Peyer's patch (tissue), 4 donors: Measurements from ENCODE around the gene TMEM187.

Experiments
- POLR2A ChIP-seq, 2 donors: fragments of 450-650 bp; IDR thresholded peaks; one replicate each; pipeline ENCODE4 v1.5.1; 2017; ENCODE audit warnings: antibody characterized with exemption in 2 of 2, mild to moderate bottlenecking in 2 of 2, moderate library complexity in 2 of 2
- TF ChIP-seq, protein P1 (sequence below), 6 experiments: fragments of 450-650 bp in 4 of 6; fragments of 200-600 bp in 2 of 6; sonication (generic) in 1 of 6; IDR thresholded peaks; one replicate each; pipeline ENCODE4 v1.5.1; 2017 to 2019; ENCODE audit warnings: antibody characterized with exemption in 6 of 6, mild to moderate bottlenecking in 3 of 6, moderate library complexity in 1 of 6

DNA sequence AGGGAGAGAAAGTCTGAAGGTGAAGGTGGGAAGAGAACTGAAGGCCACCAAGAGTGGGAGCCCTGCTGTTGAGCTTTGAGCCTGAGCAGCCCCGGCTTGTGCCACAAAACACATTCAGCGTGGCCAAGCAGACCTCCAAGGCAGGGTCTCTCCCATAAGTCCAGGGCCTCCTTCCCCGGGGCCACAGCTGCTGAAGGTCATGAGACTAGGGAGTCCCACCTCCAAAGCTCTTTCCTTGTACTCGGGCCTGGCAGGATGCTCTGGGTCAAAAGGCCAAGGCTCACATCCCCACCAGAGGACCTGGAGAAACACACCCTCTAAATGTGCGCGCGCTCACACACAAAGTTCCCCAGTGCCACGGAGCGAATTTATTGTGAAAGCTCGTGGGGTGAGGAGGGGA is 43.0 kb upstream of the TMEM187 start:
- TF ChIP-seq, protein P1, sequence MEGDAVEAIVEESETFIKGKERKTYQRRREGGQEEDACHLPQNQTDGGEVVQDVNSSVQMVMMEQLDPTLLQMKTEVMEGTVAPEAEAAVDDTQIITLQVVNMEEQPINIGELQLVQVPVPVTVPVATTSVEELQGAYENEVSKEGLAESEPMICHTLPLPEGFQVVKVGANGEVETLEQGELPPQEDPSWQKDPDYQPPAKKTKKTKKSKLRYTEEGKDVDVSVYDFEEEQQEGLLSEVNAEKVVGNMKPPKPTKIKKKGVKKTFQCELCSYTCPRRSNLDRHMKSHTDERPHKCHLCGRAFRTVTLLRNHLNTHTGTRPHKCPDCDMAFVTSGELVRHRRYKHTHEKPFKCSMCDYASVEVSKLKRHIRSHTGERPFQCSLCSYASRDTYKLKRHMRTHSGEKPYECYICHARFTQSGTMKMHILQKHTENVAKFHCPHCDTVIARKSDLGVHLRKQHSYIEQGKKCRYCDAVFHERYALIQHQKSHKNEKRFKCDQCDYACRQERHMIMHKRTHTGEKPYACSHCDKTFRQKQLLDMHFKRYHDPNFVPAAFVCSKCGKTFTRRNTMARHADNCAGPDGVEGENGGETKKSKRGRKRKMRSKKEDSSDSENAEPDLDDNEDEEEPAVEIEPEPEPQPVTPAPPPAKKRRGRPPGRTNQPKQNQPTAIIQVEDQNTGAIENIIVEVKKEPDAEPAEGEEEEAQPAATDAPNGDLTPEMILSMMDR (IDR thresholded peaks at IDR 0.05), result no peak
- TF ChIP-seq POLR2A (IDR thresholded peaks at IDR 0.05), result no peak
